Epidermal melanocyte (primary cell): Measurements from ENCODE around the gene XG.
"Not testable (repeated sequence)": the region's sequence is repeated elsewhere in the genome, so short reads cannot be mapped to it uniquely, and the experiment has no call there.

Source experiments
- DNase-seq: peaks from one replicate; pipeline ENCODE4 v3.0.0; 2011; ENCODE audit warnings: low spot score; ENCODE audit not compliant: insufficient read length

XG gene

GRCh38 chrX:2733286-2733685 lies 18.6 kb upstream of the XG start:
- DNase-seq, result no peak

DNA sequence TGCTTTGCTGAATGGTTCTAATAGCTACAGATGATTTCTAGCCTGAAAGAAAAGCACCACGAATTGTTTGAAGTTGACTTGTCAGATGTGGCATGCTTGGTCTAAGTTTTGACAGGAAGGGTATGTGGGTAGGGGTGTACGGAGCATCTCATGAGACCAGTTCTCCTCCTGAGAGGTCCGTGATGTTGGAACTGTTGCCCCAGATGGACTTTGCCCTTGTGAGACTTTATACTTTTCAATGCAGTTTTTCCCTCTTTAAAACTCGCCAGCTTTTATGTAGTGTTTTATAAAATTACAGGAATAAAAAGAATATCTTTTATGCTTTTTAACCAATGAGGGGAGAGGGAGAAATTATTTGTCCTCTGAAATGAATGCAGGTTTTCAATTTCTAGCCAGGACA lies 16.6 kb upstream of the XG start:
- no peak for DNase-seq

- no peak for DNase-seq
Observed at GRCh38 chrX:2740672-2741071, 11.2 kb upstream of the XG start.

DNA sequence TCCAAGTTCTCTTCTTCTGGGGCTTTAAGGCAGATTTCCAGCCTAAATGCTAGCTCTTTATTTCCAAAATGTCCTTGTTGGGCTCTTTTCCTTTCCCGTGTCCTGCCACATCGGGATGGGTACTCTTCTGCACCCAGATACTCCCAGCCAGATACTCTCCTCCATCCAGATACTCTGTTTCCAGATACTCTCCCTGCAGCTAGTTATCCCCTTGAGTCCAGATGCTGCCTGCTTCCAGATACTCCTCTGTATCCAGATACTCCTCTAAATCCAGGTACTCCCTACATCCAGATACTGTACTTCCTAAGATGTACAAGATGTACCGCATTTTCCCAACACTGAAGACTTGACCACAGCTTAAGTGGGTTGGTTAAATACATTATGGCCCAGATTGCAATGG lies 10.5 kb upstream of the XG start:
- no peak for DNase-seq

DNA sequence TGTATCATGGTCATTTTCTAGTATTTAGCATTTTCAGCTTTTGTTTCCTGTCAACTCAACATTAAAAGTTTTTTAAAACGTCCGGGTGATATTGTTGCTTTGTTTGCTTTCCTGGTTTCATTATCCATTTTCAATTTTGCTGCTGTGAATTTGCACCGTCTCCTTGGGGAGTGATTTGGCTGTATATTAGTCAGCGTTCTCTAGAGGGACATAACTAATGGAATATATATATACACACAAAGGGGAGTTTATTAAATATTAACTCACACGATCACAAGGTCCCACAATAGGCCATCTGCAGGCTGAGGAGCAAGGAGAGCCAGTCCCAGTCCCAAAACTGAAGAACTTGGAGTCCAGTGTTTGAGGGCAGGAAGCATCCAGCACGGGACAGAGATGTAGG lies 5.6 kb upstream of the XG start:
- DNase-seq, result not testable (repeated sequence)

DNA sequence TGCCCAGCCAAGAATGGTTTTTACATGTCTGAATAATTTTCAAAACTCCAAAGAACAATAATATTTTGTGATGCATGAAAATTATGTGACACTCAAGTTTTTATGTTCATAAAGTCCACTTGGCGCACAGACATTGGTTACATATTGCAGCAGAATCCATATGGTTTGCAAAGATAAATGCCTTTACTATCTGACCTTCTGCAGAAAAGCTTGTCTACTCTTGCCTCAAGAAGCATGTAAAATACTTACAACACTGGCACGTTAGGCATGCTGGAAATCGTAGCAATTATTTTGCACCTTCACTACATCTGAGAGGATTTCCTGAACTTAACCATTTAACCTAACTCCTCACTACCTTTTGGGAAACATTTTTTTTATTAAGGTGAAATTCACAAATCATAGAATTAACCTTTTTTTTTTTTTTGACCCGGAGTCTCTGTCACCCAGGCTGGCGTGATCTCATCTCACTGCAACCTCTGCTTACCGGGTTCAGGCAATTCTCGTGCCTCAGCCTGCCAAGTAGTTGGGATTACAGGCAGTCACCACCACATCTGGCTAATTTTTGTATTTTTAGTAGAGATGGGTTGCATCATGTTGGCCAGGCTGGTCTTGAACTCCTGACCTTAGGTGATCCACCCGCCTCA lies 3.5 kb upstream of the XG start:
- DNase-seq, result no peak

DNA sequence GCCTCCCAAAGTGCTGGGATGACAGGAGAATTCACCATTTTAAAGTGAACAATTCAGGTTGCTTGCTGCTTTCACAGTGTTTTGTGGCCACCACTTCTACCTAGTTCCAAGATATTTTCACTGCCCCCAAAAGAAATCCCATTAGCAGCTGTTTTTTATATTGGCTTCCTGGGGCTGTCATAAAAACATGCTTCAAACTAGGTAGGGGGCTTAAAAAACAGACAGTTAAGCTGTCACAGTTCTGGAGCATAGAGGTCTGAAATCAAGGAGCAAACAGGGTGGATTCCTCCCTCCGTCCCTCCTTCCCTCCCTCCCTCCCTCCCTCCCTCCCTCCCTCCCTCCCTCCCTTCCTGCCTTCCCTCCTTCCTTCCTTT lies 3.0 kb upstream of the XG start:
- DNase-seq, result no peak

- DNase-seq, result no peak
Observed at GRCh38 chrX:2751291-2751690, 549 bp upstream of the XG start.

GRCh38 chrX:2752441-2752840 lies 601 bp downstream of the XG start:
- not testable (repeated sequence) for DNase-seq

DNA sequence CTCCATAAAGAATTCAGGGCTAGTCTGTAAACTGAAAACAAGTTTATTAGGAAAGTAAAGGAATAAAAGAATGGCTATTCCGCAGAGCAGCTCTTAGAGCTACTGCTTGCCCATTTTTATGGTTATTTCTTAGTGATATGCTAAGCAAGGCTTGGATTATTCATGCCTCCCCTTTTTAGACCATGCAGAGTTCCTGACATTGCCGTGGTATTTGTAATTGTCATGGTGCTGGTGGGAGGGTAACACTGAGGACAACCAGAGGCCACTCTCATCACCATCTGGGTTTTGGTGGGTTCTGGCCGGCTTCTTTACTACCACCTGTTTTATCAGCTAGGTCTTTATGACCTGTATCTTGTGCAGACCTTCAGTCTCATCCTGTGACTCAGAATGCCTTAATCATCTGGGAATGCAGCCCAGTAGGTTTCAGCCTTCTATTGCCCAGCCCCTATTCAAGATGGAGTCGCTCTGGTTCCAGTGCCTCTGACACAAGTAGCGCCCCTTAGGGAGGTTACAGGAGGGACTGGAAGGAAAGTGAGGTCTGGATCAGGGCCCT lies 3.4 kb downstream of the XG start:
- not testable (repeated sequence) for DNase-seq

- DNase-seq, result no peak
Observed at GRCh38 chrX:2756548-2756947, 4.7 kb downstream of the XG start.

DNA sequence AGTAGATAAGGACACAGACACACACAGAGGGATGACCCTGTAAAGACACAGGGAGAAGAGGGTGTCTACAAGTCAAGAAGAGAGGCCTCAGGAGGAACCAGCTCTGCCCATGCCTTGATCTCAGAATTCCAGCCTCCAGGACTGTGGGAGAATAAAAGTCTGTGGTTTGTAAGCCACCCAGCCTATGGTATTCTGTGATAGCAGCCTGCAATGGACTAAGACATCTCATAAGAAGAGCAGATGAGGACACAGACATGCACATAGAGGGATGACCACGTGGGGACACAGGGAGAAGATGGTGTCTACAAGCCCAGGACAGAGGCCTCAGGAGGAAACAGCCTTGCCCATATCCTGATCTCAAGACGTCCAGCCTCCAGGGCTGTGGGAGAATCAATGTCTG lies 9.4 kb downstream of the XG start:
- DNase-seq, result no peak

DNA sequence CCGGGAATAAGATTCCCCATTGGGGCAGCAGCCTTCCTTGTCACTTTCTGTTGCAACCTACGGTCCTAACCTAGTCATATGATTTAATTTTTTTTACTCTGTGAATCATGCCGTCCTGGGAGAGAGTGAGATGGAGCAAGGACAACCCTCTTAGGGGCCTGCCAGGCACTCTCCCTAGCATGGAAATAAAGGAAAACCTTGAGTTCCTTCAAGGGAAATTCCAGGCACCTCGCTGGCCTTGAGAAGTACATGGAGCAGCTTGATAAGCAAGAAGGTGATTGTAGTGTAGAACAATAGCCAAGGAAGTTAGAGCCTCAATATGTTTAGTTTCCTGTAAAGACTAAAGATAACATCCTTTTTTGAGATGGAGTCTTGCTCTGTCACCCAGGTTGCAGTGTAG lies 10.8 kb downstream of the XG start:
- DNase-seq, result not testable (repeated sequence)

DNA sequence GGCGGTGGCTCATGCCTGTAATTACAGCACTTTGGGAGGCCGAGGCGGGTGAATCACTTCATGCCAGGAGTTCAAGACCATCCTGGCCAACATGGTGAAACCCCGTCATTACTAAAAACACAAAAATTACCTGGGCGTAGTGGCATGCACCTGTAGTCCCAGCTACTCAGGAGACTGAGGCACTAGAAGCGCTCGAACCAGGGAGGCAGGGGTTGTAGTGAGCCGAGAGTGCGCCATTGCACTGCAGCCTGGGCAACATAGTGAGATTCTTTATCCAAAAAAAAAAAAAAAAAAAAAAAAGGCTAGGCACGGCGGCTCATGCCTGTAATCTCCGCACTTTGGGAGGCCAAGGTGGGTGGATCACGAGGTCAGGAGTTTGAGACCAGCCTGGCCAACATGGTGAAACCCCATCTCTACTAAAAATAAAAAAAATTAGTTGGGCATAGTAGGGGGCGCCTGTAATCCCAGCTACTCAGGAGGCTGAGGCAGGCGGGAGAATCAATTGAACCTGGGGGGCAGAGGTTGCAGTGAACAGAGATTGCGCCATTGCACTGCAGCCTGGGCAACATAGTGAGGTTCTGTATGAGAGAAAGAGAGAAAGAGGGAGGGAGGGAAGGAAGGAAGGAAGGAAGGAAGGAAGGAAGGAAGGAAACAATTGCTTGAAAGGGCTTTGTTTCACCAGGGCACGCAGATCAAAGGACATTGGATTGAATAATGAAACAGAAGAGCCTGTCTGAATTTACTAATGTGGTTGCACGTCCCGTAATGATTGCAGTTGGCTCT lies 13.1 kb downstream of the XG start:
- DNase-seq, result not testable (repeated sequence)

GRCh38 chrX:2765549-2765830 lies 13.7 kb downstream of the XG start:
- DNase-seq, result no peak

DNA sequence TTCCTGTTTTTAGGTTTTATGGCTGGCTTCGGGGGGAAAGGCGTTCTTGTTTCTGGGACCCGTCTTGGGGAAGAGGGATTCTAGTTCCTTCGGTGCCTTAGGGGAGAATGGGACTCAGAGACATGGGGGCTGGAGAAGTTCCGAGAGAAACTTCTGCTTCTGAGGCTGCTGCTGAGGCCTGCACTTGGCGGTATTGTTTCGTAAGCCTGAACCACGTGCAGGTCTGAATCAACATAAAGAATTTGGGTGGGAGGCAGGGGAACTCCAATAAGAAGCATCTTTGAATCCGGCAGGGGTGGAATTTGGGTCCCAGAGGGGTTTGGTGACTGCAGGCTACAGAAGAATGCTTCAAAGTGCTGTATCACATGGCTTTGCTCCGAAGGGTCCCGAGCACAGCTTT lies 15.1 kb downstream of the XG start:
- DNase-seq, result no peak

DNA sequence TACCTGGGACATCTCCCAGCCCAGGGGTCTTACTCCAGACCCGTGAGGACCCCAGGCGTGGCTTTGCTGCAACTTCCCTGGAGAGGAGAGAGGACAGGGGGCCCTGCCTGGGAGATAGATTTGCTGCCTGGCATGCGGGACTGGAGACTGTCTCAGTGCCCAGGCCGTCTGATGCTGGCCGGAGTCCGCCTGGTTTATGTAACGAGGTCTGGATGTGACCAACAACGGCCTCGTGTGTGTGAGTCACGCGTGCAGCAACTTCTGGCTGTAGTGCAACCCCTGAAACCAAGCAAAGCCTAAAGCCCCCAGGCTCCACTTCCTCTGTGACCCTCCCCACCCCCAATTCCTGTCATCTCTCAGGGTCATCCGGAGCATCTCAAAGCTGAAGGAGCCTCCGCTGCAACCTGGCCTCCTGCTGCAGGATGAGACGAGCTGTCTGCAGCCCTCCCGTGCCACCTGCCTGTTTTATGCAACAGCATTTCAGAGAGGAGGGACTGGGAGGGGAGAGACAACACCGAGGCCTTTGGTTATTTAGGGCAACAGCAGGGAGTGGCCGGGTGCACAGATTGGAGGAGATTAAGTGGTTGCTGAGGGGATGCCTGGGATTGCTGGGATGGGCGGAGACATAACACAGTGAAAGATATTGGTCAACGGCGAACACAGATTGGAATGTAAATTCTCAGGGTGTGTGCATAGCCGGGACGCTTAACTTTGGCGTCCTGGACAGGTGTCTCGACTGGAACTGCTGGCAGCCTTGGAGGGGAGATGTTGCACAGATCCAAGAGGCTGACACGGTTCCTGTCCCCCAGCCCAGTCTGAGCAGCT lies 16.0 kb downstream of the XG start:
- no peak for DNase-seq

- DNase-seq, result no peak
Observed at GRCh38 chrX:2769615-2770014, 17.8 kb downstream of the XG start.

GRCh38 chrX:2773166-2774055 lies 21.6 kb downstream of the XG start:
- DNase-seq, result not testable (repeated sequence)

GRCh38 chrX:2774057-2774456 lies 22.2 kb downstream of the XG start:
- DNase-seq, result no peak

GRCh38 chrX:2774776-2775175 lies 22.9 kb downstream of the XG start:
- no peak for DNase-seq
